GM12878 (cell line): ENCODE data around the gene UBE3B.

ENCODE experiments used
- POLR2A ChIP-seq: IDR thresholded peaks from 2 replicates; pipeline ENCODE4 v1.6.1; 2011; ENCODE audit warnings: low read depth, mild to moderate bottlenecking, low read length
- RCOR1 ChIP-seq: conservative IDR thresholded peaks from 2 replicates; pipeline ENCODE4 v1.6.1; 2012; ENCODE audit warnings: low read depth, low read length, improper control_type of control experiment
- SPI1 ChIP-seq: IDR thresholded peaks from 2 replicates; pipeline ENCODE4 v1.6.1; 2011; ENCODE audit warnings: low read depth, mild to moderate bottlenecking, low read length, moderate library complexity, borderline replicate concordance; ENCODE audit not compliant: insufficient read depth
- TCF7 ChIP-seq: IDR thresholded peaks from 2 replicates; pipeline ENCODE4 v1.6.1; 2014; ENCODE audit warnings: antibody characterized with exemption, borderline replicate concordance
- TF ChIP-seq, protein P1 (sequence below), 3 experiments: IDR thresholded peaks in 2 of 3; conservative IDR thresholded peaks in 1 of 3; 2 replicates each; pipeline ENCODE4 v1.5.1; 2011; ENCODE audit warnings: low read depth in 3 of 3, low read length in 3 of 3, mild to moderate bottlenecking in 3 of 3, control low read depth in 2 of 3, moderate library complexity in 2 of 3, inconsistent platforms in 1 of 3, mixed read lengths in 1 of 3; ENCODE audit not compliant: control insufficient read depth in 2 of 3, insufficient read depth in 1 of 3; ENCODE audit errors: extremely low read depth in 1 of 3
- TF ChIP-seq, protein P2 (sequence below): IDR thresholded peaks from 2 replicates; pipeline ENCODE4 v1.6.1; 2012; ENCODE audit warnings: low read depth, low read length, improper control_type of control experiment
- TF ChIP-seq, protein P3 (sequence below): IDR thresholded peaks from 2 replicates; pipeline ENCODE4 v1.6.1; 2011; ENCODE audit warnings: low read depth, low read length, improper control_type of control experiment, borderline replicate concordance

DNA sequence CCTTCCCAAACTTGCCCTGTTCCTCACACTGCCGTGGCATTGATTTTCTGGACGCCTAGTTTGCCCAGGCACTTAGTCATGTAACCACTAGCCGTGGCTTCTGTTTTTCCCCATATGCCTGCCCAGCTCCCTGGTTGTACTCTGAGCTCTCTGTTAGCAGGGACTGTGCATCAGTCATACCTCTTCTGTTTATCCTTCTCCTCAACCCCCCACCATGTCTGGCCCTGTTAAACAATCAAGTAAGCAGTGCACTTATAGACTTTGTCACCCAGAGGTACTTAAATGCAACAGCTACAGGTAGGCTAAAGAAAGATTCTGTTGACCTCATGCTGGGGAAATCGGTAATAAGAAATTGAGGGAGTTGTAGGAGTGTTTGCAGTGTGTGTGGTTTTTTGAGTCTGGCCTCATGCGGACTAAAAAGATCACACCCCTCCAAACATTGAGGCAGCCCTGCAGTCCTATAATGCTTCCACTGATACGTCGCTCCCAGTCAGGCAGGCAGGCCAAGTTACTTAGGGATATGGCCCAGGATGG, 17.0 kb downstream of the UBE3B start:
- TF ChIP-seq, protein P1, sequence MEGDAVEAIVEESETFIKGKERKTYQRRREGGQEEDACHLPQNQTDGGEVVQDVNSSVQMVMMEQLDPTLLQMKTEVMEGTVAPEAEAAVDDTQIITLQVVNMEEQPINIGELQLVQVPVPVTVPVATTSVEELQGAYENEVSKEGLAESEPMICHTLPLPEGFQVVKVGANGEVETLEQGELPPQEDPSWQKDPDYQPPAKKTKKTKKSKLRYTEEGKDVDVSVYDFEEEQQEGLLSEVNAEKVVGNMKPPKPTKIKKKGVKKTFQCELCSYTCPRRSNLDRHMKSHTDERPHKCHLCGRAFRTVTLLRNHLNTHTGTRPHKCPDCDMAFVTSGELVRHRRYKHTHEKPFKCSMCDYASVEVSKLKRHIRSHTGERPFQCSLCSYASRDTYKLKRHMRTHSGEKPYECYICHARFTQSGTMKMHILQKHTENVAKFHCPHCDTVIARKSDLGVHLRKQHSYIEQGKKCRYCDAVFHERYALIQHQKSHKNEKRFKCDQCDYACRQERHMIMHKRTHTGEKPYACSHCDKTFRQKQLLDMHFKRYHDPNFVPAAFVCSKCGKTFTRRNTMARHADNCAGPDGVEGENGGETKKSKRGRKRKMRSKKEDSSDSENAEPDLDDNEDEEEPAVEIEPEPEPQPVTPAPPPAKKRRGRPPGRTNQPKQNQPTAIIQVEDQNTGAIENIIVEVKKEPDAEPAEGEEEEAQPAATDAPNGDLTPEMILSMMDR (IDR thresholded peaks at IDR 0.05 in 2 of 3, conservative IDR thresholded peaks at IDR 0.05 in 1 of 3; ENCODE audit: control insufficient read depth in 2 of 3, extremely low read depth in 1 of 3, insufficient read depth in 1 of 3, low read depth in 3 of 3, low read length in 3 of 3), result no peak
- TF ChIP-seq, protein P2, sequence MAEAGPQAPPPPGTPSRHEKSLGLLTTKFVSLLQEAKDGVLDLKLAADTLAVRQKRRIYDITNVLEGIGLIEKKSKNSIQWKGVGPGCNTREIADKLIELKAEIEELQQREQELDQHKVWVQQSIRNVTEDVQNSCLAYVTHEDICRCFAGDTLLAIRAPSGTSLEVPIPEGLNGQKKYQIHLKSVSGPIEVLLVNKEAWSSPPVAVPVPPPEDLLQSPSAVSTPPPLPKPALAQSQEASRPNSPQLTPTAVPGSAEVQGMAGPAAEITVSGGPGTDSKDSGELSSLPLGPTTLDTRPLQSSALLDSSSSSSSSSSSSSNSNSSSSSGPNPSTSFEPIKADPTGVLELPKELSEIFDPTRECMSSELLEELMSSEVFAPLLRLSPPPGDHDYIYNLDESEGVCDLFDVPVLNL, result no peak
- TF ChIP-seq SPI1, result no peak
- TF ChIP-seq RCOR1, result no peak
- no peak for TF ChIP-seq POLR2A
- TF ChIP-seq, protein P3, sequence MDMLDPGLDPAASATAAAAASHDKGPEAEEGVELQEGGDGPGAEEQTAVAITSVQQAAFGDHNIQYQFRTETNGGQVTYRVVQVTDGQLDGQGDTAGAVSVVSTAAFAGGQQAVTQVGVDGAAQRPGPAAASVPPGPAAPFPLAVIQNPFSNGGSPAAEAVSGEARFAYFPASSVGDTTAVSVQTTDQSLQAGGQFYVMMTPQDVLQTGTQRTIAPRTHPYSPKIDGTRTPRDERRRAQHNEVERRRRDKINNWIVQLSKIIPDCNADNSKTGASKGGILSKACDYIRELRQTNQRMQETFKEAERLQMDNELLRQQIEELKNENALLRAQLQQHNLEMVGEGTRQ, result no peak
- no peak for TF ChIP-seq TCF7
